OCI-LY3 (cell line): Measurements from ENCODE around the gene SMIM17.
A peak's percentile ranks its signal among the peaks of the same experiment; 100 is the strongest.

Source experiments
- H2AFZ ChIP-seq: fragments of 200-600, 300-600 bp; shearing (Covaris generic); 2 replicates; pipeline ENCODE4 v1.6.0; 2014; ENCODE audit warnings: antibody characterized with exemption, low read depth, low read length
- H3K27ac ChIP-seq: fragments of 200-600, 300-600 bp; sonication (generic); 2 replicates; pipeline ENCODE4 v1.5.1; 2014; ENCODE audit warnings: mild to moderate bottlenecking, low read length, moderate library complexity, mixed read lengths
- H3K27me3 ChIP-seq: fragments of 200-600, 300-600 bp; sonication (generic); 2 replicates; pipeline ENCODE4 v1.6.1; 2014; ENCODE audit warnings: low read depth, low read length, mixed read lengths
- H3K36me3 ChIP-seq: fragments of 200-600, 300-600 bp; sonication (generic); replicated peaks from 2 replicates; pipeline ENCODE3; 2014; ENCODE audit warnings: low read depth, low read length, mixed read lengths
- H3K4me1 ChIP-seq: fragments of 300-600, 200-600 bp; sonication (generic); 2 replicates; pipeline ENCODE4 v1.6.1; 2014; ENCODE audit warnings: low read length, mixed read lengths
- H3K4me2 ChIP-seq: fragments of 200-600, 300-600 bp; sonication (generic); 2 replicates; pipeline ENCODE4 v1.6.1; 2014; ENCODE audit warnings: low read length, mixed read lengths
- H3K4me3 ChIP-seq: fragments of 300-600, 200-600 bp; sonication (generic); 2 replicates; pipeline ENCODE4 v1.5.1; 2014; ENCODE audit warnings: antibody characterized with exemption, mild to moderate bottlenecking, low read length, moderate library complexity
- H3K79me2 ChIP-seq: fragments of 300-600, 200-600 bp; shearing (Covaris generic); 2 replicates; pipeline ENCODE4 v1.6.1; 2014; ENCODE audit warnings: mild to moderate bottlenecking, low read length, mixed read lengths
- H3K9ac ChIP-seq: fragments of 300-600, 200-600 bp; shearing (Covaris generic); 2 replicates; pipeline ENCODE4 v1.6.0; 2014; ENCODE audit warnings: mild to moderate bottlenecking, low read length, moderate library complexity
- H3K9me3 ChIP-seq: fragments of 200-600, 300-600 bp; shearing (Covaris generic); 2 replicates; pipeline ENCODE4 v1.6.1; 2014; ENCODE audit warnings: low read length, mixed read lengths; ENCODE audit not compliant: insufficient read depth
- H4K20me1 ChIP-seq: fragments of 200-600, 300-600 bp; sonication (generic); 2 replicates; pipeline ENCODE4 v1.6.1; 2016; ENCODE audit warnings: low read length, mixed read lengths; ENCODE audit not compliant: insufficient read depth
- EZH2phosphoT487 ChIP-seq: fragments of 200-600 bp; shearing (Covaris generic); IDR thresholded peaks from 2 replicates; pipeline ENCODE4 v1.6.1; 2018; ENCODE audit warnings: antibody characterized with exemption, mixed run types, low read depth
- TF ChIP-seq, protein P1 (sequence below): fragments of 200-600, 300-600 bp; sonication (generic); IDR thresholded peaks from 2 replicates; pipeline ENCODE4 v1.5.1; 2014; ENCODE audit warnings: antibody characterized with exemption, low read length, low read depth

SMIM17 gene

DNA sequence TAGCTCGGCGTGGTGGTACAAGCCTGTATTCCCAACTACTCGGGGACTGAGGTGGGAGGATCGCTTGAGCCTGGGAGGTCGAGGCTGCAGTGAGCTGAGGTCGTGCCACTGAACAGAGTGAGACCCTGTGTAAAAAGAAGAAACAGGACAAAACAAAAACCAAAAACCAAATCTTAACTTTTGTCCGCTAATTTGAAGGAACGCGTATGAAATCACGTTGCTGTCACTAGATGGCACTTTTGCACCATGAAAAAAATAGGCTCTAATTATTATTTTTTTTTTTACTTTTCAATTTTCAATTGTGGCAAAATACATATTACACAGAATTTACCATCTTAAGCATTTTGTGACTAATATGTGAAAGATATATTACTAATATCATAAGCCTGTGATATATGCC lies 46.2 kb downstream of the SMIM17 start:
- TF ChIP-seq, protein P1, sequence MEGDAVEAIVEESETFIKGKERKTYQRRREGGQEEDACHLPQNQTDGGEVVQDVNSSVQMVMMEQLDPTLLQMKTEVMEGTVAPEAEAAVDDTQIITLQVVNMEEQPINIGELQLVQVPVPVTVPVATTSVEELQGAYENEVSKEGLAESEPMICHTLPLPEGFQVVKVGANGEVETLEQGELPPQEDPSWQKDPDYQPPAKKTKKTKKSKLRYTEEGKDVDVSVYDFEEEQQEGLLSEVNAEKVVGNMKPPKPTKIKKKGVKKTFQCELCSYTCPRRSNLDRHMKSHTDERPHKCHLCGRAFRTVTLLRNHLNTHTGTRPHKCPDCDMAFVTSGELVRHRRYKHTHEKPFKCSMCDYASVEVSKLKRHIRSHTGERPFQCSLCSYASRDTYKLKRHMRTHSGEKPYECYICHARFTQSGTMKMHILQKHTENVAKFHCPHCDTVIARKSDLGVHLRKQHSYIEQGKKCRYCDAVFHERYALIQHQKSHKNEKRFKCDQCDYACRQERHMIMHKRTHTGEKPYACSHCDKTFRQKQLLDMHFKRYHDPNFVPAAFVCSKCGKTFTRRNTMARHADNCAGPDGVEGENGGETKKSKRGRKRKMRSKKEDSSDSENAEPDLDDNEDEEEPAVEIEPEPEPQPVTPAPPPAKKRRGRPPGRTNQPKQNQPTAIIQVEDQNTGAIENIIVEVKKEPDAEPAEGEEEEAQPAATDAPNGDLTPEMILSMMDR = peak; percentile 8; the same call in 1 of the 2 replicates
- TF ChIP-seq EZH2phosphoT487 = no peak
- Histone ChIP-seq H2AFZ (no peak overlapping the region), H3K4me2 (no peak overlapping the region), H3K9me3 (peaks cover 7% of the 10 kb centered on the region; the same call in 1 of the 2 replicates), H3K4me1 (no peaks in the 10 kb centered on the region), H3K79me2 (no peaks in the 10 kb centered on the region), H3K4me3 (no peak overlapping the region), H3K9ac (no peak overlapping the region), H4K20me1 (no peaks in the 10 kb centered on the region), H3K27ac (no peak overlapping the region), H3K36me3 (no peaks in the 10 kb centered on the region), H3K27me3 (no peaks in the 10 kb centered on the region)

DNA sequence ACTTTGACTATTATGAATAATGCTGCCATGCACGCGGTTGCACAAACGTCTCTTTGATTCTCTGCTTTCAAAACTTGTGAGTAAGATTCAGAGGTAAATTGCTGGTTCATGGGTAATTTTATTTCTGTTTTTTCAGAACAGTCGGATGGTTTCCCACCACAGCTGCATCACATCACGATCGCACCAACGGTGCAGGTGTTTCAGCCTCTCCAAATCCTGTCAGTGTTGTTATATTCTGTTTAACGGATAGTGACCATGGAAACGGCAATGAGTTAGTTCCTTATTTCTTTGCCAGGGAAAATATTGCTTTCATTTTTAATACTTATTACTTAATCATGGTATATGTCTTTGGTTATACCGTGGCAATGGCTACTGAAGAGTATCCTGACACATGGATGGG lies 47.7 kb downstream of the SMIM17 start:
- Histone ChIP-seq H3K79me2 (no peaks in the 10 kb centered on the region), H3K4me2 (no peak overlapping the region), H3K4me3 (no peak overlapping the region), H3K4me1 (no peaks in the 10 kb centered on the region), H4K20me1 (no peaks in the 10 kb centered on the region), H3K9ac (no peak overlapping the region), H3K36me3 (no peaks in the 10 kb centered on the region), H3K9me3 (0 out of 2 replicates have a peak, but pooled peaks cover 6% of the 10 kb centered on the region), H3K27me3 (no peaks in the 10 kb centered on the region), H2AFZ (no peak overlapping the region), H3K27ac (no peak overlapping the region)
- TF ChIP-seq, protein P1 = no peak
- TF ChIP-seq EZH2phosphoT487 = no peak

DNA sequence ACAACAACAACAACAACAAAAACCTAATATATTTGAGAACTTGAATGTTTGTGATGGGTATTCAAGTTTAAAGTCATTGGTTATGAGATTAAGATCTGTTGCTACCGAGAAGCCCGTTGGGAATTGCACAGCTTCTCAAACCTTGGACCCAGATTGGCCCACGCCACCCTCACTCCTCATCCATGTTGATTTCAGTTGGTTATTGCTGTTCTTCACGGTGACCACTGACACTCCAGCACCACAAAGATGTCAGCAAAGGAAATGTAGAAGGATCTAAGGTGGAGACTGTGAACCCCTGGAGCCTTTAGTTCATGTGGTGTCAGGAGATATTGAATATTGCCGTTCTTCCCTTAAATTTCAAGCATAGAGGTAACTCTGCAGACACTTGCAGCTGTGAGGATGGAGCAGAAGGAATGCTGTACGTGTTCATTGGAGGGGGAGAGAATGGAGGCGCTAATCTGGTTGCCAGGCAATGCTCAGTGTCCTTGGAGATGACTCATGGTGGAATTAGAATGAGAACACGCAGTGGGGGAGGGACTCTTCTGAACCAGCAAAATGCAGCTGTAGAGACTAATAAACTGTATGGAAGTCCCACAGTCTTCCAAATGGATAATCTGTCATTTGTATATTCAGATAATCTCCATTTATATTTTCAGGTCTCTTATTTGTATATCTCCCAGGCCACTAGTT lies 49.4 kb downstream of the SMIM17 start:
- H3K9me3 ChIP-seq = 0 out of 2 replicates have a peak, but pooled peaks cover 6% of the 10 kb centered on the region
- H3K4me1 ChIP-seq = no peaks in the 10 kb centered on the region
- H3K79me2 ChIP-seq = no peaks in the 10 kb centered on the region
- H3K4me3 ChIP-seq = no peak overlapping the region
- no peaks in the 10 kb centered on the region for H3K36me3 ChIP-seq
- H2AFZ ChIP-seq = no peak overlapping the region
- H4K20me1 ChIP-seq = no peaks in the 10 kb centered on the region
- no peak overlapping the region for H3K27ac ChIP-seq
- H3K4me2 ChIP-seq = no peak overlapping the region
- H3K27me3 ChIP-seq = no peaks in the 10 kb centered on the region
- TF ChIP-seq, protein P1 = no peak
- TF ChIP-seq EZH2phosphoT487 = no peak
- H3K9ac ChIP-seq = no peak overlapping the region

DNA sequence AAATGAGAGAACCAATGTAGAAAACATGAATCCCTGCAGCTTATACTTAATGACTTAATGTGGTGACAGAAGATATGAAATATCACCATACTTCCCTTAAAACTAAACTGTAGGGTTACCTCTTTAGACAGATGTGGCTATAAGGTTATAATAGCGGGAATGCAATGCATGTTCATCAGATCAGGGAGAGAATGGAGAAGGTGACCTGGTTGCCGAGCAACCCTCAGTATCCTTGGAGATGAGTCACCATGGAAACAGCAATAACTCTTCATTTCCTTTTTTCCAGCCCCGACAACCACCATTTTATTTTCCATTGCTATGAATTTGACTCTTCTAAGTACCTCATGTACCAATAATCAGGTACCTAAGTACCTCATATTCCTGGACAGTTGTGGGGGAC lies 56.6 kb downstream of the SMIM17 start:
- Histone ChIP-seq H2AFZ (no peak overlapping the region), H3K4me2 (no peak overlapping the region), H3K9ac (no peak overlapping the region), H3K4me1 (no peaks in the 10 kb centered on the region), H3K27ac (no peak overlapping the region), H3K36me3 (no peaks in the 10 kb centered on the region), H3K4me3 (no peak overlapping the region), H3K9me3 (peaks cover 17% of the 10 kb centered on the region; the same call in 1 of the 2 replicates), H3K27me3 (no peaks in the 10 kb centered on the region), H3K79me2 (no peaks in the 10 kb centered on the region), H4K20me1 (no peaks in the 10 kb centered on the region)
- no peak for TF ChIP-seq EZH2phosphoT487
- TF ChIP-seq, protein P1 = no peak
